GM11168 (cell line): ENCODE results near the gene KCNMA1.

ENCODE experiments used
- in situ Hi-C: fragments of 300-500 bp; cut with MboI; formaldehyde crosslinking; loops from one replicate; pipeline ENCODE4 v1.12.0; 2022; ENCODE audit warnings: low sequenced_read_pairs; ENCODE audit not compliant: unreplicated experiment

KCNMA1 gene

DNA sequence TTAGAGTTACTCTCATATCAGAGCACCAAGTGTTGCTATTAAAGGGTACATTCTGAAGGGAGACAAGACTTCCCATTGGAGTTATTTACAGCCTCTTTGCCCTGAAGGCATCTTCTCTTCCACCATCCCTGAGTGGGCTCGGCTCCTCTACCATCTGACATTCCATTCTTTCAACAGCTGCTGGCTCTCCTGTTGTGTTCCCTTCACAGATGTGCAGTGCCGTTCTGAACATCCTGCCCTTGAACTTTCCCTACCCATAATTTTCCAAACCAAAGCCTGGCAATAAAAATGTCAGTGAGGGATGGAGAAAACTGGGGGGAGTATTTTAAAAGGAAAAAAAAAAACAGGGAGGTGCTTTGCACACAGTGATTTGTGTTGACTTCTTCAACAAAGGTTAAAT lies 392.9 kb downstream of the KCNMA1 start:
- in situ Hi-C loops: no loop called here

GRCh38 chr10:77244286-77244685 lies 393.3 kb downstream of the KCNMA1 start:
- in situ Hi-C loops: no loop called here

DNA sequence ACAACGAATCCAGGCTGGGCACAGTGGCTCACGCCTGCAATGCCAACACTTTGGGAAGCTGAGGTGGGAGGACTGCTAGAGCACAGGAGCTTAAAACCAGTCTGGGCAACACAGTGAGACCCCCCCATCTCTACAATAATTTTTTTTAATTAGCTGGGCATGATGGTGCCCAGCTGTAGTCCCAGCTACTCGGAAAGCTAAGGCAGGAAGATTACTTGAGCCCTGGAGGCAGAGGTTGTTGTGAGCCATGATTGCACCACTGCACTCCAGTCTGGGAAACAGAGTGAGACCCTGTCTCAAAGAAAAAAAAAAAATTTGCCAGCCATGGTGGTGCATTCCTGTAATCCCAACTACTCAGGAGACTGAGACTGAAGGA lies 396.3 kb downstream of the KCNMA1 start:
- in situ Hi-C loops: no loop called here

DNA sequence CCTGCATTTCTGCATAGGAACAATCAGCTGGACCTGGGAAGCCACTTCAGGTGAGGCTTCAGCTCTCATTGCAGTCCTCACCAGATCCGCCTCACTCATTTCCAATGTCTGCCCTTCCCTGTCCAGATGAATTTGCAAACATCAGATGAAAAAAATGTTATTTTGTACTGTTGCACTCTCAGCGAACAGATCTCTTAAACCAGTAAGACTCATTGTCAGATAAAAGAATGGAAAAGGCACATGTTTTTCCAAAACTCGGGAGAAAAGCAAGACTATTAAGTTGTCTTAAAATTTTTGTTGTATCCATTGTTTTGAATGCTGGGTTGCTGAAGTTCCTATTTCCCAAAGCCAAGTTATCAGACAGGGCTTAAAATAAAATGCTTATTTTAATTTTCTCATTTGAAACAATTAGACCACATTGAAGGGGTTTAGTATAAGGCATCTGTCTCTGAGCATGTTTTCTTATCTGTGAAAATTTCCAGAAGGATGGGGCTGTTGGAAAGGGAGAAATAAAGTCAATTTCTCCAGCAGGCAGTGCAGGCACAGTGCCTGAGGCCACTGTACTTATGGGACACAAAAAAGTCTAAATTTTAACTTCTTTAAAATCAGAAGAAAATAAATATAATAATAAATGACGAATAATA lies 396.8 kb downstream of the KCNMA1 start:
- in situ Hi-C loops: no loop called here

DNA sequence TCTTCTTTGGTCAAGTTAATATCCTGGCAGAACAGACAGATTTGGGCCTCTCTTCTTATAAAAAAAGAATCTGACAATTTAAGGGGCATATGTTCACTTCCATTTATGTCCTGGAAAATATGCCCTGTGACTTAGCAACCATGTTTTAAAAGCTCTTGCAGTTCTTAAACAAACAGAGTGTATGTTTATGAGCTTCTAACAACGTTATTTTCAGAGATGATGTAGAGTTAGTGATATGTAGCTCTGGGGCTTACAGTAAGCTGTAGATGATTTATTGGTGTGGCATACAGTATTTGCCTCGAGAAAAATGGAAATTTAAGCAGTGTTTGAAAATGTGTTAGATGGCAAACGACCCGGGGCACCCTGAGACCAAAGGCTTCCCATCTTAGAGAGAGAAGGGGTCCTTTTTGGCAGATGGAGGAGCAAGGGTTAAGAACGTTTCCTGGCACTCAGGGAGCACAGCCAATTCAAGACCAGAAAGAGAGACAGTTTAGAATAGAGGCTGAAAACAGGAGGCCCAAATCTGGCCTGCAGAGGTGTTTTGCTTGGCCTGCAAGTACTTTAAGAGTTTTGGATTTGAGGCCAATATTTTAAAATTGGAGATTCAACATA lies 397.5 kb downstream of the KCNMA1 start:
- in situ Hi-C loops: no loop called here

- in situ Hi-C loops: no loop called here
These were observed 400.5 kb downstream of the KCNMA1 start for GRCh38 chr10:77237120-77237519.

GRCh38 chr10:77236700-77237099 lies 400.9 kb downstream of the KCNMA1 start:
- in situ Hi-C loops: no loop called here

DNA sequence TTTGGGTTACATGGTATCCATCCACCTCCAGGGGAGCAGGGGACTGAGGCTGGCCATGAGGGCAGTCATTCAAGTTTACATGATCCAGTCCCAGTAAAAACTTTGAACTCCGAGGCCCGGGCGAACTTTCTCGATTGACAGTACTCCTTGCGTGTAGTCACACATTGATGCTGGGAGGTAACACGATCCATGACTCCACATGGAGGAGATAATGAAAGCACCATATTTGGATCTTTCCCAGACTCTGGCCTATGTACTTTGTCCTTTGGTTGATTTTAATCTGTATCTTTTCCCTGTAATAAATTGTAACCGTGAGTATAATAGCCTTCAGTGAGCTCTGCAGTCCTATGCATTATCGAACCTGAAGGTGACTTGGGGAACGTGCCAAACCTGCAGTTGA lies 401.6 kb downstream of the KCNMA1 start:
- in situ Hi-C loops: no loop called here

DNA sequence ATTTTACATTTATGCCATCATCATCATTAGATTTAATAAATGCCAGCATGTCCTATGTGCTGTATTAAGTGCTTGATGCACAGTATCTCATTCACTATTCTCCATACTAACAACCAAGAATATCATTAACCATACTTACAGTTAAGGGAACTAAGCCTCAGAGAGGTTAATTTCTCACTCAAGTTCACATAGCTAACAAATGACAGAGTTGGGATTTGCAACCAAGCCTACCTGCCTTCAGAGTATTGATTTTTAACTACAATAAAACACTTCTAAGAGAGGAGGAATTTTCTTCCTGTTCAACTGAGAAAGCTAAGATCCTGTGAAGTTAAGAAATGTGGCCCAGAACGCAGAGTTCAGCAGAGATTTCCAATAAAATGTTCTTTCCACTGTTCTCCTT lies 403.0 kb downstream of the KCNMA1 start:
- in situ Hi-C loops: no loop called here

GRCh38 chr10:77233466-77233865 lies 404.1 kb downstream of the KCNMA1 start:
- in situ Hi-C loops: no loop called here

- in situ Hi-C loops: no loop called here
These were observed 405.6 kb downstream of the KCNMA1 start for GRCh38 chr10:77231884-77232610.

DNA sequence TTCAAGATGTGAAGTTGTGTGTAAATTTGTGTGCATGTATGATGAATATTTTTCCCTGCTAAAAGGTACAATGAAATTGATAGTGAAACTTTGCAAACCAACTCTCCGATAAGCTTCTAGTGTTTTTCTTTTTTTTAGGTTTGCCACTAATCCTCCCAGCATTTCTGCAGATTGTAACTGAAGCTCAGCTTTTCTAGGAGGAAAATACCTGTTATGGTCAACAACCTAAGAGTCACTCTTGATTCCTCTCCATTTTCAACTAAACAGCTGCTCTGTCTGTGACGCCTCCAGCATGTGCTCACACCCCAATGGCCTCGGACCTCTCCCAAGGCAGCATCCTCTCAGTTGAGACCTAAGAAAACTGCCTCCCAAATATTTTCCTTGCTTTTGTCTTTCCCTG lies 406.2 kb downstream of the KCNMA1 start:
- in situ Hi-C loops: no loop called here

GRCh38 chr10:77230194-77230593 lies 407.4 kb downstream of the KCNMA1 start:
- in situ Hi-C loops: no loop called here

DNA sequence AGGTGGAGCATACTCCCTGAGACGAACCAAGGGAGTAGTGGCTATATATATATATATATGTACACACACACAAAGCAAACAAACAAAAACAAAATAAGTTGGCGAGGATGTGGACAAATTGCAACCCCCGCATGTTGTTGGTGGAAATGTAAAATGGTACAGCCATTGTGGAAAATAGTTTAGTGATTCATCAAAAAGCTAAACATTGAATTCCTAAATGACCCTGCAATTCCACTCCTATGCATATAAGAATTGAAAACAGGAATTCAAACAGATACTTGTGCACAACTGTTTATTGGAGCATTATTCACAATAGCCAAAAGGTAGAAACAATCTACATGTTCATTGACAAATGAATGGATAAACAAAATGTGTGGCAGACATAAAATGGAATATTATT lies 407.9 kb downstream of the KCNMA1 start:
- in situ Hi-C loops: no loop called here

DNA sequence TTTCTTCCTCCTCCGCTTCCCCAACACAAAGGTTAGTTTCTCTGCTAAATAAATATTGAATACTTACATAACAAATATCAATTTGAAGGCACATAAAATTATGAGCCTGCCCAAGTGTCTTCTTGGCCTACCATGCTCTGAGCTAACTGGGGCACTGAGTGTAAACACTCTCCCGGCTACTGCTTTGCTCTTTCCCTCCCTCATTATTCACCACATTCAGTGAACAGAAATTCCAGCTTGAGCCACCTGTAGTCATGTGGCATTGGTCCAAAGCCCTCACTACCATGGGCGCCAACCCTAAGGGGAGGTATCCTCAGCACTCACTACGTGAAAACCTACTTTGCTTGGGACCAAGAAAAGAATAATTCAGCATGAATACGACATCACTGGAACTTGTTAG lies 409.0 kb downstream of the KCNMA1 start:
- in situ Hi-C loops: no loop called here

DNA sequence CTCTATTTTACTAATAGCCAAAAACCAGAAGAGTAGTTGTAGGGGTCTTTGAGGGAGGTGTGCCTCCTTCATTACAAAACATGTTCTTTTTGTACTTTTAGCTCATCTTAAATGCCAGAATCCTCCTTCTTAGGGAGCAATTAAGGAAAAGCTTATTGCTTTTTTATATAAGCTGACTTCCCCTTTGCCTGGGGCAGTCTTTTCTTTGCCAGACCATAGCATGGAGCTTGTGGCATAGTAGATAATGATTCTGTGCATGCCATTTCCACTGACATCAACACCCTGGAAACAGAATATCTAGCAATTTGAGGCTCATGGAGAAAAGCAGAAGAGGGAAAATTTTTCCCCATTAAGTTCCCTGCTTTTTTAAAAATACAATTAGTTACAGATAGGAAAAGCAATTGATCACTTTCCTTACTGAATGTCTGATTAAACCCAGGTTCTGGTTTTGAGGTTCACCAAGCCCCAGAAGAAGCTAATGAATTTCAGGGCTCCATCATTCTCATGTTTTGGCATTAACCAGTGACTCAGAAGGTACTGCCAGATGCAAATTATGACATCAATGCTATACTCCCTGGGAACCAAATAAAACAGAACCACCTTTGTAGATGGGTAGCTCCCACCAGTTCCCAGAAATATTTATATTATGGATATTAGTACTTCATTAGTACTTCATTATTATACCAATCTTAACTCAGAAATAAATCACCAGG lies 410.6 kb downstream of the KCNMA1 start:
- in situ Hi-C loops: no loop called here

DNA sequence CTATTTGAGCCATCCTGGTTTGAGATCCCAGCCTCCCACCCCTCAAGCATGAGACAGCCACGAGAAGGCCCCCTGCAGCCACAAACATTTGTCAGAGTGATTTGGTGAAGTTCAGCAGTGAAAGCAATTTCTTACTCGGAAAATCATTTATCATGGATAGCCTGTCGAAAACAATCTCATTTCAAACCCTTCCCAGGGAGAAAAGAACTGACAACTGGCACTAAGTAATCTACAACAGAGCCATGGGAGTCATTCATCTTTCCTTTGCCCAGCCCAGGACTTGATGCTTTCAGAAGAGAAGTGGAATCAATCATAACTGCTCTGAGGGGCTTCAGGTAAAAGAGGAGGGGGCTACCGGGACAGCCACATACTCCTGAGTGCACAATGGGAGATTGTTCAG lies 411.2 kb downstream of the KCNMA1 start:
- in situ Hi-C loops: no loop called here

GRCh38 chr10:77226020-77226419 lies 411.6 kb downstream of the KCNMA1 start:
- in situ Hi-C loops: no loop called here

DNA sequence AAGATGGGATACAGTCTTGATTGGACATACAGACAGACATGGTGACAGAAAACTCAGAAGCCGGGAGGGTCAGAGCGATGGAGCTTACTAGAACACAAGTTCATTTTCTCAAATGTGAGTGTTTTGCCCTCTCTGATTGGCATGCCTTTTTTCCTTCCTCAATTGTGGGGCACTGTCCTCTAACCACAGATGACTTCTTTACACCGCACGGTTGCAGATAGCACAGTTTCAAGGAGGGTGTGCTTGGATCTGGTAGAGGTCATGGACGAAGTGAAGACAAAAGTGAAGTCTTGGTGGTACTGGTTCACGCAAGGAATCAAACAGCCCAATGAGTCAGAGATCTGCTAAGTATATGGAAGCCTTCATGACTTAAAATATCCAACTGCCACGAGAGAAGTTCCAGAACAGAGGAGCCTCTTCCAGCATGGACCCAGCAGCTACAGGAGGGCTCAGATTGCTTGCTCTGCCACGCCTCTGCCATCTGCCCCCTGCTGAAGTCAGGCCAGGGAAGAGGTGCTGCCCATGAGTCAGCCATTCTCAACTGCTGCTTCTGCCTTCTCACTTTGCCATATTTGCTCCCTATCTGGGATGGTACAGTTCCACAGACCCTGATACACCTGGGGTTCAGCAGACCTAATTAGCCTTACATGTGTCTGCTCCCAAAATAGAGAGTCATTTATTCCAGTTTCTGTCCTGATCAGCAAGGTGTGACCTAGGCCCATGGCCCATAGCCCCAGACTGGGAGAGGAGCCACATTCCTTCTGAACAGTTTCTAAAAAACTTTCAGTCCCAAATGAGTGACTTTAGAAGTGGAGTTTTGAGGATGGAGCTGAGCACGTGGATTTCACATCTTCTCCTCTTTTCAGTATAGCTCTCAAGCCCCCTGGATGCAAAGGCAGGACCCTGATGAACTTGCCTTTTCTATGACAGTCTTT lies 413.8 kb downstream of the KCNMA1 start:
- in situ Hi-C loops: no loop called here

DNA sequence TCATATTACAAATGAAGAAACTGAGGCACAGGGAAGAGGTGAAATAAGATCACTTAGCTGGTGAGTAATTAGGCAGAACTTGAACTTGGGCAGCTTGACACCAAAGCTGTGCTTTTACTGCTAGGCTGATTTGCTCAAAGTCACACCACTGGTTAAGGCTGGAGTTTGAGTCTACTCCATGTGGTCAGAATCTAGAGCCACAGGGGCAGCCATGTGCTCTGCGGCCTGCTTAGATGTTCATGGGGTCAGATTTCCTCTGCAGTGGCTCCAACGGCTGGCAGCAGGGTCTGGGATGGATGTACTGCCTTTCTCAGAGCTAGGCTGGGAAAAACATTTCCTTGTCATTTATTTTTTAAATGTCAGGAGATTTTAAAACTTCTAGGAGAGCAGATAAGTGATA lies 417.5 kb downstream of the KCNMA1 start:
- in situ Hi-C loops: no loop called here
